ENCODE results near the gene RBM11. TPM values are rescaled to one million over a fixed set of nuclear protein-coding genes. Genes with fewer than 3 reads are reported as not detected.

RBM11 gene
- total and polyA plus RNA-seq, 7 donors, result 0.10 TPM; not detected in 6

- TF ChIP-seq CTCF (IDR thresholded peaks at IDR 0.05), result no peak
- WGBS, 3 donors, result 15 to 21% (median 16%) methylated on average over 37 to 39 of the region's 39 CpGs
- H3K27ac ChIP-seq, result no peak overlapping the region
- H3K27me3 ChIP-seq (ENCODE audit: insufficient read depth in 3 of 3, low read length in 2 of 3), result no peaks in the 10 kb centered on the region
- DNase-seq, result peak; percentile 32 to 70
- peak; percentile 78 to 98 (median 86) for ATAC-seq
- peak overlapping the region; percentile 54 for H3K4me3 ChIP-seq
- H3K4me1 ChIP-seq, result no peaks in the 10 kb centered on the region
- intact Hi-C loops (cut with DNase I), result no loop called here
- no peaks in the 10 kb centered on the region for H3K36me3 ChIP-seq (ENCODE audit: insufficient read depth in 1 of 2, low read depth in 1 of 2)
- H3K9me3 ChIP-seq, result no peaks in the 10 kb centered on the region
Measured at GRCh38 chr21:14273736-14274538, 58.0 kb downstream of the RBM11 start.

GRCh38 chr21:14275702-14276205 is 59.8 kb downstream of the RBM11 start:
- Histone ChIP-seq H3K4me3 (no peak overlapping the region), H3K36me3 (ENCODE audit: insufficient read depth in 1 of 2, low read depth in 1 of 2) (no peaks in the 10 kb centered on the region), H3K27ac (no peak overlapping the region), H3K9me3 (no peaks in the 10 kb centered on the region), H3K27me3 (ENCODE audit: insufficient read depth in 3 of 3, low read length in 2 of 3) (peaks cover 0 to 4% (median 0%) of the 10 kb centered on the region in 3 donors), H3K4me1 (no peaks in the 10 kb centered on the region)
- no peak for ATAC-seq
- TF ChIP-seq CTCF (IDR thresholded peaks at IDR 0.05), result no peak
- intact Hi-C loops (cut with DNase I), result no loop called here
- no peak for DNase-seq
- 73 to 82% (median 78%) methylated on average over 4 of the region's 4 CpGs for WGBS, 3 donors

Other genes with a start within 250 kb of the RBM11 start
- gene LIPI, start 5.2 kb upstream of the RBM11 start, total RNA-seq, result not detected
- not detected for gene LIPI, start 5.2 kb upstream of the RBM11 start, polyA plus RNA-seq
- 10 to 100 TPM in 2 of 4 donors, 1 to 10 TPM in 2; 6.5 to 11.5 (median 9.3) TPM for gene HSPA13, start 167.0 kb downstream of the RBM11 start, total RNA-seq
- gene HSPA13, start 167.0 kb downstream of the RBM11 start, polyA plus RNA-seq, result 10 to 100 TPM in 1 of 3 donors, 1 to 10 TPM in 2; 5.7 to 14.1 (median 7.6) TPM

Measured in psoas muscle (tissue), 8 donors.